HG03135 (cell line): ENCODE measurements around the gene OCEL1.

Source experiments
- ATAC-seq: cut with Tn5 transposase; IDR thresholded peaks from one replicate; pipeline ENCODE4 v1.9.1; 2021; ENCODE audit warnings: mild to moderate bottlenecking, moderate library complexity; ENCODE audit not compliant: unreplicated experiment

Gene OCEL1

GRCh38 chr19:17237747-17238706, 12.0 kb downstream of the OCEL1 start:
- no peak for ATAC-seq

DNA sequence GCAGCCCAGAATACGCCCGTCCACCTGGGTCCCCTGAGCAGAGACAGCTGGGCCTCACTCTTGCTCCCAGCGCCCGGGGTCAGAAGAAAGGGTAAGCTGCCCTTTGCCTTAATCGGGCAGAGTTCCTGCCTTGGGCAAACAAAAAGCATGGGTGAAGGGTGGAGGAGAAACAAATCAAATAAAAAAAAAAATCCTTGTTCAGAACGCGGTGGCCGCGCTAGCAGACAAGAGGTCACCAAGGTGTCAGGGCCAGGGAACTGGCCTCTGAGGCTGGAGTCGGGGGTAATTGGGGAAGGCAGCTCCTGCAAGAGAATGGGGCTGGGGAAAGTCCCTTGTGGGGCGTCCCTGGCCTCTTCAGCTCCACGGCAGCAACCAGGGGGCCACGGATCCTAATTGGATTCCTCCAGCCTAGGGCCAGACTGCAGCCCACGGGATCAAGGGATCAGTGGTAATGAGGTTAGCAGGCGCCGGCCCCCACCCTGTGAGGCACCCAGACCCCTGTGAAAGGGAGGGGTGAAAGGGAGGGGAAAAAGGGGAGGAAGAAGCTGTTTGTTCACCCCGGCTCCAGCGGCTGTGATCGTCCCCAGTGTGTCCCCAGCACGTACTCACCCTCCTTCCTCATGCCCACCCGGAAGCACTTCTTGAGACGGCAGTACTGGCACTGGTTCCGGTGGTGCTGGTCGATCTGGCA, 14.2 kb downstream of the OCEL1 start:
- ATAC-seq = no peak

- ATAC-seq = no peak
These were observed 14.9 kb downstream of the OCEL1 start for GRCh38 chr19:17240826-17241399.

DNA sequence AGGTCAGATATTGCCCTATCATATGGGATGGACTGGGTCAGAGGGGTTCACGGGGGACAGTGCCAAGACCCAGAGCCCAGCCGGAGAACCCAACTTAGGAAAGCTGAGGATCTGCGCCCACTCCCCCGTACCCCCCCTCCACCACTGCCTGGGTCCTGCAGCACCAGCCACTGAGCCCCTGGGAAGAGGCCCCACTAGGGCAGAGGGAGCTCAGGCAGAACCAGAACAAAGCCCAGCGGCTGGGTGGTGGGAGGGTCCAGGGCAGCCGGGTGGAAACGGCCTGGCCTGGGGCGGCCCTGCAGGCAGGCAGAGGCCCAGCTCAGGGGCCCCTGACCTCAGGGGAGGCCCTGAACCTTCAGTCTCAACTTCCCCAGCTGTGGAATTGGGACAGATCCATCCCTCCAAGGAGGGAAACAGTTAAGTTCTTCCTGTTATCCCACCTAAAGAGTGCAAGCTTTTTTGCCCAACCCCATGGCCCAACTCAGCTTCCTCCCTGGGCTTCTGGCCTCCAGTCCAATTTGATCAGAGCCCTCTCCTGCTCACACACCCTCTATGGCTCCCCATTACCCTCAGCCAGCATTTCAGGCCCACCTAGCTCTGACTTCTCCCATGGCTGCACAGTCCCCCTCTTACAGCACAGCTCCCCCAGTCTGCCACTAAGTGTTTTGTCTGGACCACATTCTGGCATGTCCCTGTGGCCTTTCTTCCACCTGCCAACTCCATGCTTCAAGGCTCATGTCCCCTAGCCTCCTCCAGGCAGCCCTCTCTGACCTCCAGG, 16.6 kb downstream of the OCEL1 start:
- no peak for ATAC-seq

DNA sequence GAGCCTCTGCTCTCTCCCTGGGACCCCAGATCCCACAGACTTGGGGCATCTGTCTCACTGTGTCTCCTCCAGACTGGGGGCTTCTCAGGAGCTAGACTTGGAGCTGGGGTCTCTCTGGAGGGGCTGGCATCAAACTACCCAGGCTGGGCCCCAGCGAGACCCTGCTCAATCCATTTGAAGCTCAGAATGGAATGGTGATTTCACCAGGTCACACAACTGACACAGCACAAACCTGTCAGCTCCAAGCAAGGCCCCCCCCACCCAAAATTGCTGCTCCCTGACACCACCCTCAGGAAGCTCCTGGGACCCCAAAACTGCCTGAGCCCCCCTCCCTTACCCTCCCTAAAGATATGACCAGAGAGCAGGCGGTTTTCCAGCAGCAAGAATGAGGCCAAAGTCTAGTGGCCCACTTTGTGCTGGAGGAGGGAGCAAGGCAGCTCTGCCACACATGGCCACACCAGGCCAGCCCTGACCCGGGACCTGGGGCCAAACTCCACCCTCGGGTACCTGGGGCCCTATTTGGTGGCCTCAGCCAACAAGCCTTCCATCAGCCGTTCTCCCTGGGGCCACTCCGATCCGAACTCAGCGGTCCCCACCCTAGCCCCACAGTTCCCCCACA, 17.3 kb downstream of the OCEL1 start:
- ATAC-seq = no peak

GRCh38 chr19:17243830-17244617, 18.0 kb downstream of the OCEL1 start:
- no peak for ATAC-seq

DNA sequence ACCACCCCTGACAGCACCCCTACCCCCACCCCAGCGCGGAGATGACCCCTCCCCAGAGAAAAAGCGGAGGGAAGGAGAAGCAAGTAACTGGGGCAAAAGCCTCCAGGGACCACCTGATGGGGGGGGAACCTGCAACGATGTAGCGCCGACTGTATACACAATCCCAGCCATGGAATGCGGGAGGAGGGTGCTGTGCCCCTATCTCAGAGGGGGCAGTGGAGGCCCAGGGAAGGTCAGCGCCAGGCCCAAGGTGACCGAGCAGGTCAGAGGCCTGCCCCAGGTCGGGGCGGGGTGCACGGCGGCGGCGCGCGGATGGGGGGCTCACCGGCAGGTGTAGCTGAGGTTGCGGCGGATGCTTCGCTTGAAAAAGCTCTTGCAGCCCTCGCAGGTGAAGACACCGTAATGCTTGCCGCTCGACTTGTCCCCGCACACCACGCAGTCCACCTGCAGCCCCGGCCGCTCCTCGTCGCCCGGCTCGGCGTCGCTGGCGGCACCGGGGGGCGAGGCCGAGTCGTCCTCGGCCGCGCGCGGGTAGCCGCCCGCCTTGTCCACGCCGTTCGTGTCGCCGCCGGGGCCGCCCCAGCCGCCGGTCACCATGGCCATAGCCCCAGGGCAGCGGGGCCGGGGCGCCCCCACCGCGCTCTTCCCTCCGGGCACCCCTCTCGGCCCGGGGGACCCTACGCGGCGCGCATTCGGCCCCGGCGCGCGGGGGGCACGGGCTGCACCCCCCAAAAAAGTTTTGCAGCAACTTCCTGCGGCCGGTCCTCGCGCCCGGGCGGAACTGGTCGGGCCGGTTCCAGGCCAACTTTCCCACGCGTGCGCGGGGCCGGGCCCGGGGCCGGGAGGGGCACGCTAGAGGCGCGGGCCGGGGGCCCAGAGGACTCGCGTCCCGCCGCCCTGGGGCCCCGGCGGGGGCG, 18.9 kb downstream of the OCEL1 start:
- ATAC-seq = no peak

DNA sequence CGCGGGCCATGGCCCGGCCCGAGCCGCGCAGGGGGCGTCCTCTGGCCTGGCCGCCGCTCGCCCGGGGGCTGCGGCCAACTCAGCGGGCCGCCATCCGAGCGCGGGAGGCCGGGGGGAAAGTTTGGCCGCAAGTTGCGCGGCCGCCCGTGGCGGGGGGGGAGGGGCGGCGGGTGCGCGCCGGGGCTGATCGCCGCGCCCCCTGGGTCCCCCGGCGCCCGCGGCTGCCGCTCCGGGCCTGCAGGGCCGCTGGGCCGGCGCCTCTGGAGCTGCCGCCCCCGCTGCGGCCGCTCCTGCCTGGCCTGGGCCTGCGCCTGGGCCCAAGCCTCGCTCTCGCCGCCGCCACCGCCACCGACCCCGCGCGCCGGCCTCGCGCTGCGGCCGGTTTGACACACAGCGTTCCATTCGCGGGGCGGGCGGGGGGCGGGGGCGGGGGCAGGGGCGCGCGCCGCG, 19.5 kb downstream of the OCEL1 start, which contains the start of gene NR2F6:
TSS of gene NR2F6 (minus strand) at position 385 of the 450 bp plus-strand sequence. CDS start 699 bp downstream, outside the sequence.
- peak; percentile 6 for ATAC-seq

GRCh38 chr19:17246681-17247425, 20.8 kb downstream of the OCEL1 start:
- peak; percentile 11 for ATAC-seq

DNA sequence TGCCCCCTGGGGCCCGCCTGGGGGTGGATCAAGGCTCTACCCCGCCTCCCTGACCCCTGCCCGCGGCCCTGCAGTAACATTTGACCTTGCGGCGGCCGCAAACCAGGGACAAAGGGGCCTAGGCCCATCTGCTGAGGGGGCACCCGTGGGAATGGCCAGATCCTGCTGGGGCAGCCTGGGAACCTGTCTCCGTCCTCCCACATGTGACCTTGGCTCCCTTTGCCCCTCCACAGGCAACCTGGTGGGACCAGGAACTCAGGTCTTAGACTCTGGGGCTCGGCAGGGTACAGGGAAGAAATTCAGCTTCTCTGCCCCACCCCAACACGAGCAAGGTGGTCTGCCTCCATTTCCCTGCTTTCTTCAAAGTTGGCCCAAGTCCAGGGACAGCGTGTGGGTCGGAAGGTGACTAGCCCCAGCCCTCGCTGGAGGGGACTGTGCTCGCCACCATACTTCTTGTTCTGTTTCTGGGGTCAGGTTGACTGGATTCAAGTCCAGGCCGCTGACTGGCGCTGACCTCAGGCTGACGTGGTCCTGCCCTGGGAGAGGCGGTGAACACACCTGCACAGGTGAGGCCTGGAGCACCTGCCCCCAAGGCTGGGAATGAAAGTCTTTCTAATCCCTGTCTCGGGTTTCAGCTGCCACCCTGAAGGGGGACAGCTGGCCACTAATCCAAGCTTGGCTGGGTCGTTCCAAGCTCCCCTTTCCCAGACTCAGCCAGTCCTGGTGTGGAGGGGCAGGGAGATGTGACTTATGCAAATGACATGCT, 22.2 kb downstream of the OCEL1 start:
- ATAC-seq = no peak

DNA sequence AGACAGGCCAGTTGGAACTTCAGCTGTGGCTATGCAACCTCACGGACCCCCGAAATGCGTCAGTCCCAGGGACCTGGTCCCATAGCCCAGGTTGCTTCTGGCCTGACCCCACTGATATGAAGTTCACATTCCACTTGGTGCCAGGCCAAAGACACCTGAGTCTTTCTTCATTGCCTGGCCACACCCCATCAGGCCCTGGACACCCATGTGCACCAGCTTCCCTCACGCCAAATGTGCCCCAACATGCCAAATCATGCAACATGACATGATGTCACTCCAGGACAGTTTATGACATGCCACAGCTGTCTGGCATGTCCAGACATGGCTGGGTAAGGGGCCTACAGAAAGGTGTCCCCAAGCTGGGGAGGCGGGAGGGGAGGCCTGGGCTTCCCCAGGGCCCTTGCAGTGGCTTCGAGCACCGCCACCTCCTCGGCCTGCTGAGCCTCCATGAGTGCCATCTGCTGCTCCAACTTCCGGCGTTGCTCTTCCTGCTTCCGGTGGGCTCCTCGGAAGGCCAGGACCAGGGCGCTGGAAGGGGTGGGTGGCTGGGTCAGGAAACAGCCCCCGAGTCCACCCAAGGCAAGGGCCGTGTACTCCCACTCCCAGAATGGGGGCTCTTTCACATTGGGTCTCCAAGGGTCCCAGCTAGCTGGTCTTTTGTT, 24.0 kb downstream of the OCEL1 start:
- ATAC-seq = no peak

DNA sequence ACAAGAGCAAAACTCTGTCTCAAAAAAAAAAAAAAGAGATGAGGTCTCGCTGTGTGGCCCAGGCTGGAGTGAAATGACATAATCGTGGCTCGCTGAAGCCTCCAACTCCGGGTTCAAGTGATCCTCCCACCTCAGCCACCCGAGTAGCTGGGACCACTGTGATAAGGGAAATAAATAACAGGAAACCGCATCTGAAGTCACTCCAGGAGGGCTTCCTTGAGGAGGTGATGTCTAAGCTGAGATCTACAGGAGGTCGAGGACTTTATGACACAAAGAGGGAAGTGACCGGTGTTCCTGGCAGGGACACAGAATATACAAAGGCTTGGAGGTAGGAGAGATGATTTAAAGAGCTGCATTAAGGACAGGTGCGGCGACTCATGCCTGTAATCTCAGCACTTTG, 28.6 kb downstream of the OCEL1 start:
- no peak for ATAC-seq

DNA sequence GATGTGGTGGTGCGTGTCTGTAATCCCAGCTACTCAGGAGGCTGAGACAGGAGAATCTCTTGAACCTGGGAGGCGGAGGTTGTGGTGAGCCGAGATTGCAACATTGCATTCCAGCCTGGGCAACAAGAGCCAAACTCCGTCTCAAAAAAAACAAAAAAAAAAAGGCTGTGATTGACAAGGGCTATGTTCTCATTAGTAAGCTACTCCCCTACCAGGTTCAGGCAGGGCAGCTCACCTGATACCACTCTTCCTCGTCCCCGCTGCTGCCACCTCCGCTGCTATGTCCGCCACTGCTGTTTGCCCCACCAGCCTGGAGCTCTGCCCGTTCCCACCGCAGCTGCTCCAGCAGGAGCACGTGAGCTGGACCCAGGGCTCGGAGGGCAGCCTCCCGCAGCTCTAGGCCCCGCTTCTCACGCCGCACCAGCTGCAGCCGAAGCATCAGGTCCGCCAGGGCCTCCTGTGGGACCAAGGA, 29.2 kb downstream of the OCEL1 start:
- no peak for ATAC-seq

DNA sequence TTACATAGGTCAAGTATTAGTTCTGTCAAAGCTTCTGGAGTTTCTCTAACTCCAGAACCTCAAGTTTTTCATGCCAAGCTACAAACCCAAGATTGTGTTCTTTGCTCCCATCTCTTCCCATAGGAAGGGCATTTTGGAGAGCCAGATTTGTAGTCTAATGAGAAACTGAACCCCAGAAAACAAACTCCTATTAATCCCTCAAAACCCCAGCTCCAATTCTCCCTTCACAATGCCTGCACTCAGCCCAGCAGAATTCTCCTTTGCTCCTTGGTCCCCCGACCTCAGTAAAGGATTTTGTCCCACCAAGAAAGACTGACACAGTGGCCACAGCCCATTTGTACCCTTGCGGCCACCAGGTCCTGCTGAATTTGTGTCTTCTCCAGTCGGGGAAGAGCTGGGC, 30.1 kb downstream of the OCEL1 start:
- no peak for ATAC-seq

GRCh38 chr19:17259118-17259780, 33.2 kb downstream of the OCEL1 start:
- no peak for ATAC-seq

- no peak for ATAC-seq
These were observed 33.9 kb downstream of the OCEL1 start for GRCh38 chr19:17259934-17260333.
